Hematopoietic multipotent progenitor cell treated with erythropoietin and hydrocortisone succinate and interleukin-3 and kit ligand, for 8 days (in vitro differentiated cells): ENCODE results near the gene IDUA.

Experiments used
- DNase-seq: peaks from one replicate; pipeline ENCODE4 v3.0.0-alpha.2; 2015

Gene IDUA

DNA sequence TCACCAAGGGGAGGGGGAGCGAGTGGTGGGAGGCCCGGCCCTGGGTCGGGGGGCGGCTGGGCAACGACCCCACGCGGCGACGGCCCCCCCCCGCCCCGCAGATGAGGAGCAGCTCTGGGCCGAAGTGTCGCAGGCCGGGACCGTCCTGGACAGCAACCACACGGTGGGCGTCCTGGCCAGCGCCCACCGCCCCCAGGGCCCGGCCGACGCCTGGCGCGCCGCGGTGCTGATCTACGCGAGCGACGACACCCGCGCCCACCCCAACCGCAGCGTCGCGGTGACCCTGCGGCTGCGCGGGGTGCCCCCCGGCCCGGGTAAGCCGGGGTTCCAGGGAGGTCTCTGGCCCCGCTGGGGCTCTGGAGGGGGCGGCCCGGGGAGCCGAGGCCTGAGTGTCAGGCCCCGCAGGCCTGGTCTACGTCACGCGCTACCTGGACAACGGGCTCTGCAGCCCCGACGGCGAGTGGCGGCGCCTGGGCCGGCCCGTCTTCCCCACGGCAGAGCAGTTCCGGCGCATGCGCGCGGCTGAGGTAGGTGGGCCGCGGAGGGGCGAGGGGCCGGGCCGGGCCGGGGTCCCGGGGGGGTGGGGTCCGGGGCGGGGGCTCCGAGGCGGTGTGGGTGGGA, 15.9 kb downstream of the IDUA start:
- DNase-seq, result no peak

- DNase-seq, result no peak
Observed at GRCh38 chr4:1003271-1004070, 16.6 kb downstream of the IDUA start.

- DNase-seq, result no peak
Observed at GRCh38 chr4:1004071-1004418, 17.2 kb downstream of the IDUA start.

DNA sequence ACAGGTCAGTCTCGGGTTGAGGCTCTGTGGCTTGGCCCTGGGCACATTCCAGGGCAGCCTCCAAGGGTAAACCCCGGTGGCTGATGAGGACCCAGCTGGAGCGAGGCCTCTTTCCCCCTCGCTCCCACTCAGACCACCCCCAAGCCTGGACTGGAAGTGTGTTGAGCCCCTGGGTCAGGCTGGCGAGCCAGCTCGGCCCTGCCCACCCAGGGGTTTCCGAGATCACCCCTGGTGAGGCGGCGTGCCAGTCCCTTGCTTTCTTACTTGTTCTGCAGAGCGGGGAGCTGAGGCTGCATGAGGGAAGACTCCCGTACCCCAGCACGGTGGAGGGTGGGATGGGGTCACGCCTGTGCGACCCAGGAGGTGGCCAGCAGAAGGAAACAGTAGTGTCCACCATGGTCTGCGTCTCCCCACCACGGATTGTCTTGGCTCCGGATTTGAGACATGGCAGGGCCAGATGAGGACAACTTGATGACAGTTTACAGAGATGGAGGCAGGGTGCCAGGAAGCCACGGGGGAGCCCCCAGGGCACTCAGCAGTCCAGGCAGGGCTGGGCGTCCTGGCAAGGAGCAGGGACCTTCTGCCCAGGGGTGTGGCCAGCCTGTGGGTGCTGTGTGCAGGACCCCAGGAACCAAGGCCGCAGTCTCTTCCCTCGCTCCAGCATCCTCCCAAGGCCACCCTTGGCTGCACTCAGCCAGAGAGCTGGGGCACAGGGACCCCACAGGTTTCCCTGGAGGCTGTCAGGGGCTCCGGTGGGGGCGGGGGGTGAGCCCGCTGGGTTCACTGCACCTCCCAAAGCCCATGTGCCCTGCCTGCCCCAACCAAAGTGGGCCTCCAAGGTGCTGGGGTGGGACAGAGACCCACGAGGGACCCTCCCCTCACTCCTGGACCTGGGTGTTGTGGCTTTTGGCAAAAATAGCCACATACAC, 18.0 kb downstream of the IDUA start:
- DNase-seq, result no peak

GRCh38 chr4:1006856-1007255, 20.0 kb downstream of the IDUA start:
- DNase-seq, result no peak

- DNase-seq, result no peak
Observed at GRCh38 chr4:1008840-1009541, 22.1 kb downstream of the IDUA start.

- peak; percentile 51 for DNase-seq
Observed at GRCh38 chr4:1009542-1010394, 22.9 kb downstream of the IDUA start.

GRCh38 chr4:1010395-1011021, 23.7 kb downstream of the IDUA start:
- DNase-seq, result peak; percentile 62

- peak; percentile 85 for DNase-seq
Observed at GRCh38 chr4:1011022-1011665, 24.3 kb downstream of the IDUA start, which contains the start of gene FGFRL1. Gene FGFRL1 (plus strand): TSS chr4:1011626. CDS start chr4:1012486, 860 bp downstream.

- no peak for DNase-seq
Observed at GRCh38 chr4:1011666-1012033, 24.8 kb downstream of the IDUA start.

DNA sequence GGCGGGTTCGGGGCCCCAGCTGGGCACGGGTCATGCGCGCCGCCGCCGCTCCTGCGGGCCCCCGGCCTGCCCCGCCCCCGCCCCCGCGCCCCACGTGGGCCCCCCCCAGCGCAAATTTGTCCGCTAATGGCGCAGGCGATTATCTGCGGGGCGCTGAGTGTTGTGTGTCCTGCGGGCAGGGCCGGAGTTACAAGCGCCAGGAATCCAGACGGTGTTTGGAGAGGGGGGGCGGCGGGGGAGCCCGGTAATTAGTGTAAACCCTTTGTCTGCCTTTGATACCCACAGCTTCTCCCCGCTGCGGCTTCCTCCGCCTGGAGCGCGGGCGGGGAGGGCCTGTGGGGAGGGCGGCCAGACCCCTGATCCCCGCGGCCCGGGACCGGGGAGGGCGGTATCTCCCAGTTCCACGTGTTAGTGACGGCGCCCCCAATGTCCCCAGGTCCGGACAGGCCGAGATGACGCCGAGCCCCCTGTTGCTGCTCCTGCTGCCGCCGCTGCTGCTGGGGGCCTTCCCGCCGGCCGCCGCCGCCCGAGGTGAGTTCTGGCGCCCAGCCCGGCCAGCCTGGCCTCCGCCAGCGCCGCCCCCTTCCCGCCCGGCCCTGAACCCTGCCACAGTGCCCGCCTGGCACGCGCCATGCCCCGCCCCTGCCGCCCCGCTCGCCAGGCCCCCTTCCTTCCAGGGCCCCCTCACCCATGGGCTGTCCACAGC, 25.3 kb downstream of the IDUA start:
- peak; percentile 69 for DNase-seq

- DNase-seq, result no peak
Observed at GRCh38 chr4:1013225-1014073, 26.6 kb downstream of the IDUA start.

- DNase-seq, result no peak
Observed at GRCh38 chr4:1014291-1015167, 27.7 kb downstream of the IDUA start.

DNA sequence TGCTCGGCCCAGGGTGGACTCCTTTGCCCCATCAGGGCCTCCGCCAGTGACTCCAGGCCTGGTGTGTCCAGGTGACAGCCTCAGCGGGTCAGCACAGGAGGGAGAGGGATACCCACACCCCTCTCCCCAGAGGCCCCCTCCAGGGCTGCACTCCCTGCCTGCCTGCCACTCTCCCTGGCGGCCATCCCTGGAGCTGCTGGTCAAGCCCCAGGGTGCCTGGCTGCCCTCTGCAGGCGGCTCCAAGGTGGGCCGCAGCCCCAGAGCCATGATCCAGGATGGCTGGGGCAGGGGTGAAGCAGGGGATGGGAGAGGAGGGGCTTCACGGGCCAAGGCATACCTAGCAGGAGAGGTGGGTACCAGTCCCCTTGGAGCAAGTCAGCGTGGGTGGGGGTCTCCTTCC, 28.3 kb downstream of the IDUA start:
- no peak for DNase-seq

- DNase-seq, result no peak
Observed at GRCh38 chr4:1015746-1016145, 28.9 kb downstream of the IDUA start.

DNA sequence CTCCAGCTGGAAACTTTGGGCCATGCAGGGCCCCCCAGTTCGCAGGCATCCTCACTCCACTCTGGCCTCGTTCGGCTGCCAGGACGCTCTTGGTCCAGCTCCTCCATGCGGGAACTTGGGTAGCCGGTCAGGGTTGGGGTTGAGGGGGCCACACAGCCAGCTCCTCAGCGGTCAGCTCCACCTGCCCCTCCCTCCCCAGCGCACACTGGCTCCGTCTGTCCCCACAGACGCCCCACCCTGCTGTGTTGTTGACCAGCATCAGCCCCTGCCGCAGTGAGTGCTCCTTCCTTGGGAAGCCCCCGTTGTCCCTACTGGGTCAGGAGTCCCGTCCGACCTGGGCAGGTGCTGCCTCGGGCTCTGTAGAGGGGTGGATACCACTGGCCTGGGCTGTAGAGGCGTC, 30.4 kb downstream of the IDUA start:
- DNase-seq, result no peak

GRCh38 chr4:1017706-1018105, 30.9 kb downstream of the IDUA start:
- no peak for DNase-seq
